Gastroesophageal sphincter (tissue), 4 donors: ENCODE measurements around the gene TMEM41A. TPM values are rescaled to one million over a fixed set of nuclear protein-coding genes. Genes with fewer than 3 reads are reported as not detected.

Experiments used
- ATAC-seq: fragments of 150-250 bp; one replicate; pipeline ENCODE4 v1.9.1; 2016; ENCODE audit warnings: mild to moderate bottlenecking, moderate library complexity
- H3K27ac ChIP-seq, 4 donors: fragments of 200-600 bp; sonication (generic) in 3 of 4; 1 replicate in 3 of 4; 2 replicates in 1 of 4; pipeline ENCODE4 v1.5.1; 2016 to 2019
- H3K27me3 ChIP-seq: fragments of 200-600 bp; sonication (generic); one replicate; pipeline ENCODE4 v1.5.1; 2019
- H3K36me3 ChIP-seq, 2 donors: fragments of 200-600 bp; sonication (generic); one replicate each; pipeline ENCODE4 v1.5.1; 2019; ENCODE audit warnings: control low read depth in 1 of 2
- H3K4me1 ChIP-seq, 3 donors: fragments of 200-600 bp; sonication (generic); 1 replicate in 2 of 3; 2 replicates in 1 of 3; pipeline ENCODE4 v1.5.1; 2016 to 2019; ENCODE audit warnings: control low read depth in 2 of 3
- H3K4me3 ChIP-seq, 2 donors: fragments of 200-600 bp; sonication (generic); one replicate each; pipeline ENCODE4 v1.5.1; 2019; ENCODE audit warnings: mild to moderate bottlenecking in 1 of 2, moderate library complexity in 1 of 2
- H3K9me3 ChIP-seq, 3 donors: fragments of 200-600 bp; sonication (generic); one replicate each; pipeline ENCODE4 v1.5.1; 2017 to 2019; ENCODE audit warnings: control low read depth in 2 of 3
- CTCF ChIP-seq, 4 experiments: fragments of 200-600 bp in 2 of 4; fragments of 450-650 bp in 2 of 4; sonication (generic) in 1 of 4; IDR thresholded peaks; one replicate each; pipeline ENCODE4 v1.5.1; 2017 to 2019; ENCODE audit warnings: antibody characterized with exemption in 4 of 4, mild to moderate bottlenecking in 2 of 4, moderate library complexity in 2 of 4
- EP300 ChIP-seq: sonication (generic); formaldehyde crosslinking; IDR thresholded peaks from one replicate; pipeline ENCODE4 v1.6.1; 2017; ENCODE audit warnings: antibody characterized with exemption, mild to moderate bottlenecking
- POLR2A ChIP-seq, 2 donors: fragments of 450-650 bp; IDR thresholded peaks; one replicate each; pipeline ENCODE4 v1.6.1; 2017; ENCODE audit warnings: antibody characterized with exemption in 2 of 2, mild to moderate bottlenecking in 2 of 2, moderate library complexity in 1 of 2
- POLR2AphosphoS5 ChIP-seq: sonication (generic); formaldehyde crosslinking; IDR thresholded peaks from one replicate; pipeline ENCODE4 v1.6.1; 2017; ENCODE audit warnings: antibody characterized with exemption
- WGBS, 2 donors: methylation state at CpG; one replicate each; pipeline ENCODE4 v1.1.5; 2018; ENCODE audit warnings: low coverage in 1 of 2; 5-methylcytosine and 5-hydroxymethylcytosine counted together
- total RNA-seq, 4 donors: library from RNA; depleted of rRNA; stranded (reverse); fragments of >200 nt; gene quantifications; one replicate each; pipeline ENCODE4 v1.1.0, GENCODE V29; 2016

The TMEM41A gene
- total RNA-seq, 4 donors from 2014 or later, result 7.2 to 10.4 (median 9.3) TPM

- Histone ChIP-seq H3K27ac (no peak overlapping the region), H3K9me3 (no peaks in the 10 kb centered on the region), H3K4me3 (no peak overlapping the region), H3K4me1 (no peaks in the 10 kb centered on the region), H3K27me3 (no peaks in the 10 kb centered on the region), H3K36me3 (no peaks in the 10 kb centered on the region)
- no peak for TF ChIP-seq POLR2A (IDR thresholded peaks at IDR 0.05)
- TF ChIP-seq CTCF (IDR thresholded peaks at IDR 0.05), result no peak
- TF ChIP-seq EP300, result no peak
- TF ChIP-seq POLR2AphosphoS5, result no peak
- ATAC-seq, result no peak
- 83 to 86% methylated on average over 2 of the region's 2 CpGs for WGBS, 2 donors
These were observed 35.7 kb upstream of the TMEM41A start for GRCh38 chr3:185534511-185534910.

- Histone ChIP-seq H3K9me3 (no peaks in the 10 kb centered on the region), H3K36me3 (no peaks in the 10 kb centered on the region), H3K27ac (no peak overlapping the region), H3K4me1 (no peaks in the 10 kb centered on the region), H3K4me3 (no peak overlapping the region), H3K27me3 (no peaks in the 10 kb centered on the region)
- 45 to 50% methylated on average over 4 to 5 of the region's 5 CpGs for WGBS, 2 donors
- TF ChIP-seq EP300 (no peak), POLR2A (IDR thresholded peaks at IDR 0.05) (no peak), CTCF (IDR thresholded peaks at IDR 0.05) (no peak), POLR2AphosphoS5 (no peak)
- no peak for ATAC-seq
These were observed 34.1 kb upstream of the TMEM41A start for GRCh38 chr3:185532901-185533300.

- TF ChIP-seq POLR2AphosphoS5 (no peak), EP300 (no peak), CTCF (IDR thresholded peaks at IDR 0.05) (no peak), POLR2A (IDR thresholded peaks at IDR 0.05) (no peak)
- Histone ChIP-seq H3K4me3 (no peak overlapping the region), H3K4me1 (no peaks in the 10 kb centered on the region), H3K27me3 (peaks cover 4% of the 10 kb centered on the region), H3K36me3 (no peaks in the 10 kb centered on the region), H3K27ac (no peak overlapping the region), H3K9me3 (no peaks in the 10 kb centered on the region)
- no peak for ATAC-seq
- WGBS, 2 donors, result 52 to 62% methylated on average over 1 to 5 of the region's 5 CpGs
These were observed 32.0 kb upstream of the TMEM41A start for GRCh38 chr3:185530856-185531255.

- no peak overlapping the region for H3K27ac ChIP-seq
- H3K4me3 ChIP-seq, result no peak overlapping the region
- H3K36me3 ChIP-seq, result no peaks in the 10 kb centered on the region
- H3K4me1 ChIP-seq, result no peaks in the 10 kb centered on the region
- no peak for ATAC-seq
- WGBS, 2 donors, result 60 to 92% methylated on average over 1 to 4 of the region's 6 CpGs
- H3K27me3 ChIP-seq, result peaks cover 22% of the 10 kb centered on the region
- no peaks in the 10 kb centered on the region for H3K9me3 ChIP-seq
- TF ChIP-seq POLR2A (IDR thresholded peaks at IDR 0.05), result no peak
- TF ChIP-seq CTCF (IDR thresholded peaks at IDR 0.05), result no peak
- TF ChIP-seq EP300, result no peak
- TF ChIP-seq POLR2AphosphoS5, result no peak
These were observed 29.7 kb upstream of the TMEM41A start for GRCh38 chr3:185528532-185528931.

GRCh38 chr3:185527364-185527763 is 28.5 kb upstream of the TMEM41A start:
- Histone ChIP-seq H3K4me1 (no peaks in the 10 kb centered on the region), H3K4me3 (no peak overlapping the region), H3K36me3 (no peaks in the 10 kb centered on the region), H3K27me3 (peaks cover 25% of the 10 kb centered on the region), H3K9me3 (no peaks in the 10 kb centered on the region), H3K27ac (no peak overlapping the region)
- WGBS, 2 donors, result 76 to 100% methylated on average over 2 to 5 of the region's 9 CpGs
- ATAC-seq, result no peak
- no peak for TF ChIP-seq CTCF (IDR thresholded peaks at IDR 0.05)
- TF ChIP-seq EP300, result no peak
- TF ChIP-seq POLR2A (IDR thresholded peaks at IDR 0.05), result no peak
- no peak for TF ChIP-seq POLR2AphosphoS5
